Adrenal gland (tissue), 12 donors: ENCODE measurements around the gene MAJIN. TPM values are rescaled to one million over a fixed set of nuclear protein-coding genes. Genes with fewer than 3 reads are reported as not detected.

Experiments used
- DNase-seq, 7 donors: peaks; one replicate each; pipeline ENCODE4 v3.0.0-alpha.2; 2019 to 2020
- H3K27ac ChIP-seq, 5 donors: fragments of 200-600 bp; sonication (generic) in 4 of 5; 1 replicate in 3 of 5; 2 replicates in 2 of 5; pipeline versions ENCODE4 v1.5.1 to v1.8.0; 2016 to 2020; ENCODE audit warnings: mild to moderate bottlenecking in 1 of 5
- H3K27me3 ChIP-seq: fragments of 200-600 bp; 2 replicates; pipeline ENCODE4 v1.8.0; 2021
- H3K36me3 ChIP-seq, 2 donors: fragments of 200-600 bp; replicated peaks in 1 of 2; 1 replicate in 1 of 2; 2 replicates in 1 of 2; pipeline versions ENCODE4 v1.5.1 to v1.8.0; 2018 to 2022
- H3K4me1 ChIP-seq, 2 donors: fragments of 200-600 bp; replicated peaks in 1 of 2; 1 replicate in 1 of 2; 2 replicates in 1 of 2; pipeline versions ENCODE4 v1.5.1 to v1.8.0; 2018 to 2021
- H3K4me3 ChIP-seq, 4 donors: fragments of 200-600 bp; sonication (generic) in 3 of 4; one replicate each; pipeline ENCODE4 v1.5.1; 2016 to 2018
- H3K9me3 ChIP-seq, 3 donors: fragments of 200-600 bp; sonication (generic) in 1 of 3; replicated peaks in 1 of 3; 1 replicate in 2 of 3; 2 replicates in 1 of 3; pipeline versions ENCODE4 v1.5.1 to v1.8.0; 2016 to 2021
- POLR2A ChIP-seq, 2 donors: fragments of 450-650 bp; IDR thresholded peaks; one replicate each; pipeline ENCODE4 v1.6.1; 2017; ENCODE audit warnings: antibody characterized with exemption in 2 of 2, mild to moderate bottlenecking in 2 of 2, moderate library complexity in 1 of 2
- WGBS, 4 donors: extraction: QIAGEN DNeasy Blood & Tissue Kit in 2 of 4; methylation state at CpG; one replicate each; pipeline versions ENCODE4 v1.1.5 to v1.1.7; 2013 to 2017; 5-methylcytosine and 5-hydroxymethylcytosine counted together
- intact Hi-C, 2 donors: fragments of 100-400 bp; cut with DNase I; formaldehyde crosslinking; loops; one replicate each; pipeline versions ENCODE4 v1.14.1 to v1.15.0; 2022 to 2023
- polyA plus RNA-seq, 3 donors: library from polyadenylated mRNA; stranded (reverse); fragments of 200-250 nt in 2 of 3; fragments of 350-450 nt in 1 of 3; fragmentation: Illumina TruSeq in 1 of 3; extraction: RNeasy Lipid Tissue Mini Kit (QIAGEN cat#74804) in 1 of 3; gene quantifications; one replicate each; pipeline ENCODE4 v1.2.3, GENCODE V29; 2013 to 2014
- total RNA-seq, 9 donors: library from RNA; depleted of rRNA in 4 of 9; stranded (reverse); fragments of >200 nt in 4 of 9; fragments of 120-200 nt in 1 of 9; fragmentation: NEBNext Ultra II Directional in 1 of 9; extraction: Animal tissue kit (Norgen Biotek cat#: 25700) in 1 of 9; gene quantifications; one replicate each; pipeline versions ENCODE4 v1.1.0 to v1.2.4, GENCODE V29; 2013 to 2023
- TF ChIP-seq, protein P1 (sequence below), 6 experiments: fragments of 450-650 bp in 4 of 6; fragments of 200-600 bp in 2 of 6; sonication (generic) in 1 of 6; IDR thresholded peaks; 1 replicate in 5 of 6; 2 replicates in 1 of 6; pipeline versions ENCODE4 v1.5.1 to v1.8.0; 2016 to 2021; ENCODE audit warnings: antibody characterized with exemption in 6 of 6, mild to moderate bottlenecking in 2 of 6, moderate library complexity in 1 of 6
- donor health status: healthy with polysubstance abuse.
- donor health status: Bipolar disorder and iron deficiency.
- donor health status: DM: yes; HTN: yes; CAD: no.
- donor health status: DM: no; HTN: no; CAD: no.
- donor health status: DM: no; HTN: no; CAD: no.
- donor health status: DM: yes; HTN: yes; CAD: no.

The MAJIN gene
- total and polyA plus RNA-seq, 12 donors: 0.24 to 0.29 TPM; not detected in 10

GRCh38 chr11:65017937-65018336 is 46.0 kb upstream of the MAJIN start:
- peaks cover 9 to 16% of the 10 kb centered on the region in 2 donors for H3K4me1 ChIP-seq
- H3K27ac ChIP-seq: no peak overlapping the region
- WGBS, 4 donors: 92 to 97% (median 95%) methylated on average over 6 of the region's 6 CpGs
- H3K36me3 ChIP-seq: peaks cover 0 to 29% of the 10 kb centered on the region in 2 donors
- no peak for DNase-seq
- no peaks in the 10 kb centered on the region for H3K27me3 ChIP-seq
- TF ChIP-seq POLR2A (IDR thresholded peaks at IDR 0.05): no peak
- TF ChIP-seq, protein P1, sequence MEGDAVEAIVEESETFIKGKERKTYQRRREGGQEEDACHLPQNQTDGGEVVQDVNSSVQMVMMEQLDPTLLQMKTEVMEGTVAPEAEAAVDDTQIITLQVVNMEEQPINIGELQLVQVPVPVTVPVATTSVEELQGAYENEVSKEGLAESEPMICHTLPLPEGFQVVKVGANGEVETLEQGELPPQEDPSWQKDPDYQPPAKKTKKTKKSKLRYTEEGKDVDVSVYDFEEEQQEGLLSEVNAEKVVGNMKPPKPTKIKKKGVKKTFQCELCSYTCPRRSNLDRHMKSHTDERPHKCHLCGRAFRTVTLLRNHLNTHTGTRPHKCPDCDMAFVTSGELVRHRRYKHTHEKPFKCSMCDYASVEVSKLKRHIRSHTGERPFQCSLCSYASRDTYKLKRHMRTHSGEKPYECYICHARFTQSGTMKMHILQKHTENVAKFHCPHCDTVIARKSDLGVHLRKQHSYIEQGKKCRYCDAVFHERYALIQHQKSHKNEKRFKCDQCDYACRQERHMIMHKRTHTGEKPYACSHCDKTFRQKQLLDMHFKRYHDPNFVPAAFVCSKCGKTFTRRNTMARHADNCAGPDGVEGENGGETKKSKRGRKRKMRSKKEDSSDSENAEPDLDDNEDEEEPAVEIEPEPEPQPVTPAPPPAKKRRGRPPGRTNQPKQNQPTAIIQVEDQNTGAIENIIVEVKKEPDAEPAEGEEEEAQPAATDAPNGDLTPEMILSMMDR (IDR thresholded peaks at IDR 0.05): no peak
- intact Hi-C loops: loop anchor here in 1 of 2 donors (10.0 kb wide), 2 partner anchors 57 to 173 kb away; partner anchors contain the start of gene CDC42BPG
- no peak overlapping the region for H3K4me3 ChIP-seq
- H3K9me3 ChIP-seq: no peaks in the 10 kb centered on the region

DNA sequence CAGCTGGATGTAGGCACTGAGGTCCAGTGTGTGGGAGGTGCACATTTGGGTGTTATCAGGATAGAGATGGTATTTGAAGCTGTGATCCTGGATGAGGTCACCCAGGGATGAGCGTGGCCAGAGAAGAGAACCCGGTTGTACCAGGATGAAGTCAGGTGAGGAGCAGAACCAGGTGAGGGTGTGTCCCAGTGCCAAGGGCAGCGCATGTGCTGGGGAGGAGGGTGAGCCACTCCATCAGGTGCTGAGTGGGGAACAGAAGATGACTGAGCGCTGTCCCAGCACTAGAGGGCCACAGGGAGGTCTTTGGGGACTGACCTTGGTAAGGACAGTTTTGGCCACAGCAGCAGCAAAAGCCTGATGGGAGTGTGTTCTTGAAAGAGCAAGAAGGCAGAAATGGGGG is 44.8 kb upstream of the MAJIN start:
- no peak for TF ChIP-seq POLR2A (IDR thresholded peaks at IDR 0.05)
- TF ChIP-seq, protein P1 (IDR thresholded peaks at IDR 0.05): no peak
- DNase-seq: no peak
- no peak overlapping the region for H3K27ac ChIP-seq
- H3K27me3 ChIP-seq: no peaks in the 10 kb centered on the region
- no peak overlapping the region for H3K4me3 ChIP-seq
- no peaks in the 10 kb centered on the region for H3K9me3 ChIP-seq
- H3K36me3 ChIP-seq: peaks cover 0 to 27% of the 10 kb centered on the region in 2 donors
- H3K4me1 ChIP-seq: peaks cover 12 to 17% of the 10 kb centered on the region in 2 donors
- WGBS, 4 donors: 76 to 94% (median 82%) methylated on average over 4 of the region's 4 CpGs
- intact Hi-C loops: loop anchor here in 1 of 2 donors (10.0 kb wide), 2 partner anchors 58 to 172 kb away; partner anchors contain the start of gene CDC42BPG

DNA sequence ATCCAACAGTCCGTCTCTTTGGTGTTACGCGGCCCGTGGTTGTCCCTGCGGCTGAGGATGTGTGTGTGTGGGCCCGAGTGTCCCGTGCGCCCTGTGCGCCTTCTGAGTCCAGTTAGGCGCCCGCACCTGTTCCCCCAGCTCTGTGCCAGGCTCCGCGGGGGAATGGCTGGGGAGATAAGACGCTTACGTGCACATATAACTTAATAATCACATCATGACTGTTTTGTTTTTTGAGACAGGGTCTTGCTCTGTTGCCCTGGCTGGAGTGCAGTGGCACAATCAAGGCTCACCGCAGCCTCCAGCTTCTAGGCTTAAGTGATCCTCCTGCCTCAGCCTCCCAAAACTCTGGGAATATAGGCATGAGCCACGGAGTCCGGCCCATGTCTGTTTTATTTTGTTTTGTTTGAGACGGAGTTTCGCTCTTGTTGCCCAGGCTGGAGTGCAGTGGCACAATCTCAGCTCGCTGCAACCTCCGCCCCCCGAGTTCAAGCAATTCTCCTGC is 42.9 kb upstream of the MAJIN start:
- peak overlapping the region; percentile 95 to 100 (median 98) for H3K27ac ChIP-seq
- H3K9me3 ChIP-seq: no peaks in the 10 kb centered on the region
- peak in 2 of 7 donors; percentile 35 to 59 for DNase-seq
- peaks cover 12 to 17% of the 10 kb centered on the region in 2 donors for H3K4me1 ChIP-seq
- no peaks in the 10 kb centered on the region for H3K27me3 ChIP-seq
- intact Hi-C loops: loop anchor here in 1 of 2 donors (10.0 kb wide), 2 partner anchors 60 to 170 kb away; partner anchors contain the start of gene CDC42BPG
- 31 to 54% (median 37%) methylated on average over 13 to 23 of the region's 23 CpGs for WGBS, 4 donors
- peak overlapping the region in 3 of 4 donors; percentile 42 to 76 (median 55) for H3K4me3 ChIP-seq
- TF ChIP-seq, protein P1 (IDR thresholded peaks at IDR 0.05): no peak
- TF ChIP-seq POLR2A (IDR thresholded peaks at IDR 0.05): no peak
- peaks cover 0 to 14% of the 10 kb centered on the region in 2 donors for H3K36me3 ChIP-seq

DNA sequence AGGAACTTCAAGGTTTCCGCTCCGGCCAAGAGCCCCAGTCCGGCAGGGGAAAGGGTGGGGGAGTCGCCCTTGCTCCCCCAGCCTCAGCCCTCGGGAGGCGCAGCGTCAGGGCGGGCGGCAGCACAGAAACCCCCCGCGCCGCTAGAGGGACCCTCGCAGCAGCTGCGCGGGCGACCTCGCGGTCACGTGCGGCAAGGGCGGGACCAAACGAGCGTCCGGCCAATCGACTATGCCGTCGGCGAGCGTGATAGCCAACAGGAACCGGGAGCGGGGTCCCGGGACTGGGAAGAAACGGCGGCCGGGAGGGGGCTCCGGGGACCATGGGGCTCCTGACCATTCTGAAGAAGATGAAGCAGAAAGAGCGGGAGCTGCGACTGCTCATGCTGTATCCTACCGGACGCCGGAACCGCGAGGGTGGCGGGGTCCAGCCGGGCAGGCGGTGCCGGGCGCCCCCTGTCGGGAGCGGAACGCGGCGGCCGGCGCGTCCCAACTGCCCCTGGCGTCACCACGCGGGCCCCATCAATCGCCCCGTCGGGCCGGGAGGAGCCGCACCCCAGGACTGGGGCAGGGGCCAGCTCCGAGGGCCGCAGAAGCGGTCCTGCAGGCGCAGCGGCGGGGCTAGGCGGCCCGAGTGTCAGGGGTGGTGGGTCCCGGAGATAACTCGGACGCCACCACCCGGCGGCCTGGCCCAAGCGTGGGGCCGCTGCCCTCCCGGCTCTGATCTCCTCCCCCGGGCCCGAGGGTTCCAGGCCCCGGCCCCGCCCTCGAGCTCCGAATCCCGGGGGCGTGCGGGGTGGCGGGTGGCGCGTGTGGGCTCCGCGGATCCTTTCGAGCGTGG is 42.2 kb upstream of the MAJIN start, which contains the start of gene ARL2:
Gene ARL2, plus strand, starts transcription at position 273 of the 838 bp plus-strand sequence. Its CDS starts 48 bp downstream, at position 321.
- peak within 1 kb of the TSS; percentile 95 to 100 (median 98) for H3K27ac ChIP-seq
- H3K27me3 ChIP-seq: no peaks in the 10 kb centered on the region
- H3K9me3 ChIP-seq: no peaks in the 10 kb centered on the region
- TF ChIP-seq POLR2A (IDR thresholded peaks at IDR 0.05): peak in 1 of 2 donors; percentile 54
- TF ChIP-seq, protein P1 (IDR thresholded peaks at IDR 0.05): peak; percentile 36 to 90 (median 88)
- peaks cover 12 to 17% of the 10 kb centered on the region in 2 donors for H3K4me1 ChIP-seq
- intact Hi-C loops: loop anchor here in 1 of 2 donors (10.0 kb wide), 2 partner anchors 61 to 169 kb away; partner anchors contain the start of gene CDC42BPG
- peak within 1 kb of the TSS in 3 of 4 donors; percentile 42 to 76 (median 55) for H3K4me3 ChIP-seq
- H3K36me3 ChIP-seq: peaks cover 0 to 7% of the 10 kb centered on the region in 2 donors
- 0 to 2% (median 1%) methylated on average over 10 to 96 of the region's 96 CpGs for WGBS, 4 donors
- DNase-seq: peak; percentile 88 to 93 (median 91)
